ENCODE data around the gene SLC6A4.

The SLC6A4 gene

DNA sequence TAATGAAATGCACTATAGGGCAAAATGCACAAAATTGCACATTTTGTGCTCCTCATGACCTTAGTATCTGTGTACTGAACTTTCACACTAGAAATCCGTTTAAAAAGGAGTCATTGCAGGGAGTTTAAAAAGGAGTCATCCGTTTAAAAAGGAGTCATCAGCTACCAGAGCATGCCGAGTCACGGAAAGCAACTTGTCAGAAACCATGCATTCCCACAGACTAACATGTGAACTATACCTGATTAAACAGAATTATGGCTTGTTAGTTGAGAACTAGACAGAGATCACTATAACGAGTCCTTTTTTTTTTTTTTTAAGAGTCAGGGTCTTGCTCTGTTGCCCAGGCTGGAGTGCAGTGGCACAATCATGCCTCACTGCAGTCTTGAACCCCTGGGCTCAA is 35.9 kb downstream of the SLC6A4 start:
- Histone ChIP-seq H3K23ac (ENCODE audit: low read length) (no peak overlapping the region), H2AK5ac (ENCODE audit: low read length) (no peak overlapping the region), H3K27ac (ENCODE audit: low read depth, low read length) (no peak overlapping the region), H2BK5ac (ENCODE audit: low read length) (no peak overlapping the region), H2BK15ac (replicated peaks; ENCODE audit: low read depth) (no peak overlapping the region), H3K18ac (ENCODE audit: low read length) (no peak overlapping the region), H2BK120ac (ENCODE audit: low read depth, low read length) (no peak overlapping the region), H3K36me3 (ENCODE audit: control insufficient read depth, insufficient read depth, low read length) (no peaks in the 10 kb centered on the region), H3K4me1 (ENCODE audit: control insufficient read depth, low read depth, low read length) (no peaks in the 10 kb centered on the region), H3K79me1 (ENCODE audit: low read length) (no peaks in the 10 kb centered on the region), H3K4me2 (ENCODE audit: low read length) (no peak overlapping the region), H4K8ac (ENCODE audit: low read depth, low read length) (no peak overlapping the region), H3K56ac (ENCODE audit: low read length) (no peak overlapping the region), H3K27me3 (ENCODE audit: insufficient read depth, low read length, poor library complexity) (no peaks in the 10 kb centered on the region), H3K4me3 (ENCODE audit: low read length) (no peak overlapping the region), H4K5ac (ENCODE audit: low read length) (no peak overlapping the region), H3K9ac (ENCODE audit: low read length) (no peak overlapping the region), H3K79me2 (ENCODE audit: control insufficient read depth, insufficient read depth, low read length) (no peaks in the 10 kb centered on the region), H3K4ac (ENCODE audit: low read depth, low read length) (no peak overlapping the region)
- no peak for DNase-seq
- WGBS (ENCODE audit: extremely low coverage, insufficient coverage, low lambda C conversion rate) = no CpG with 5 or more reads among the region's 5 CpGs

GRCh38 chr17:30197416-30197815 is 38.1 kb downstream of the SLC6A4 start:
- Histone ChIP-seq H4K8ac (ENCODE audit: low read depth, low read length) (no peak overlapping the region), H3K4me2 (ENCODE audit: low read length) (no peak overlapping the region), H3K4ac (ENCODE audit: low read depth, low read length) (no peak overlapping the region), H3K23ac (ENCODE audit: low read length) (no peak overlapping the region), H2BK5ac (ENCODE audit: low read length) (no peak overlapping the region), H3K27ac (ENCODE audit: low read depth, low read length) (no peak overlapping the region), H3K18ac (ENCODE audit: low read length) (no peak overlapping the region), H3K79me1 (ENCODE audit: low read length) (no peaks in the 10 kb centered on the region), H3K79me2 (ENCODE audit: control insufficient read depth, insufficient read depth, low read length) (no peaks in the 10 kb centered on the region), H3K36me3 (ENCODE audit: control insufficient read depth, insufficient read depth, low read length) (no peaks in the 10 kb centered on the region), H2BK120ac (ENCODE audit: low read depth, low read length) (no peak overlapping the region), H2BK15ac (replicated peaks; ENCODE audit: low read depth) (no peak overlapping the region), H2AK5ac (ENCODE audit: low read length) (no peak overlapping the region), H3K4me3 (ENCODE audit: low read length) (no peak overlapping the region), H3K56ac (ENCODE audit: low read length) (no peak overlapping the region), H3K4me1 (ENCODE audit: control insufficient read depth, low read depth, low read length) (no peaks in the 10 kb centered on the region), H4K5ac (ENCODE audit: low read length) (no peak overlapping the region), H3K27me3 (ENCODE audit: insufficient read depth, low read length, poor library complexity) (no peaks in the 10 kb centered on the region), H3K9ac (ENCODE audit: low read length) (no peak overlapping the region)
- no peak for DNase-seq
- no CpG with 5 or more reads among the region's 4 CpGs for WGBS (ENCODE audit: extremely low coverage, insufficient coverage, low lambda C conversion rate)

GRCh38 chr17:30196504-30196903 is 39.0 kb downstream of the SLC6A4 start:
- Histone ChIP-seq H4K5ac (ENCODE audit: low read length) (no peak overlapping the region), H3K27me3 (ENCODE audit: insufficient read depth, low read length, poor library complexity) (no peaks in the 10 kb centered on the region), H2BK120ac (ENCODE audit: low read depth, low read length) (no peak overlapping the region), H3K79me1 (ENCODE audit: low read length) (no peaks in the 10 kb centered on the region), H2BK5ac (ENCODE audit: low read length) (no peak overlapping the region), H3K18ac (ENCODE audit: low read length) (no peak overlapping the region), H2BK15ac (replicated peaks; ENCODE audit: low read depth) (no peak overlapping the region), H2AK5ac (ENCODE audit: low read length) (no peak overlapping the region), H3K79me2 (ENCODE audit: control insufficient read depth, insufficient read depth, low read length) (no peaks in the 10 kb centered on the region), H3K4me2 (ENCODE audit: low read length) (no peak overlapping the region), H3K36me3 (ENCODE audit: control insufficient read depth, insufficient read depth, low read length) (no peaks in the 10 kb centered on the region), H3K4me3 (ENCODE audit: low read length) (no peak overlapping the region), H4K8ac (ENCODE audit: low read depth, low read length) (no peak overlapping the region), H3K4me1 (ENCODE audit: control insufficient read depth, low read depth, low read length) (no peaks in the 10 kb centered on the region), H3K4ac (ENCODE audit: low read depth, low read length) (no peak overlapping the region), H3K9ac (ENCODE audit: low read length) (no peak overlapping the region), H3K56ac (ENCODE audit: low read length) (no peak overlapping the region), H3K23ac (ENCODE audit: low read length) (no peak overlapping the region), H3K27ac (ENCODE audit: low read depth, low read length) (no peak overlapping the region)
- no CpG with 5 or more reads among the region's 3 CpGs for WGBS (ENCODE audit: extremely low coverage, insufficient coverage, low lambda C conversion rate)
- DNase-seq = no peak

DNA sequence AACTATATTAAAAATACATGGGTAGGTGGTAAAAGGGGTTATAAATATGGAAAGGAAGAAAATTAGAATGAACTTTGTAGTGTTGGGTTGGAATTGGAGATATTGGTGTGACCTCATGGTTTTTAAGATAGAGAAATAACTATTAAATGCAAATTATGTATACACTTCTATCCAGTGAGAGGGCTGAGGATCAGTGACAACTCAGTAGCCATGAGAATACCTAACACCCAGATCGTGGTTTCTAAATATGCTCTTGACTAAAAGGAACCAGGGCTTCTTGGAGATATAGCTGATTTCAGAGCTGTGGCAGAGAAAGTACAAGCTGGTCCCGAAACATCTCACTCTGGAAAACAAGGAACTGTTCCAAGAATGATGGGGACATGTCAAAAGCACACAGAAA is 44.4 kb downstream of the SLC6A4 start:
- Histone ChIP-seq H2BK120ac (ENCODE audit: low read depth, low read length) (no peak overlapping the region), H2BK15ac (replicated peaks; ENCODE audit: low read depth) (no peak overlapping the region), H3K4ac (ENCODE audit: low read depth, low read length) (no peak overlapping the region), H3K23ac (ENCODE audit: low read length) (no peak overlapping the region), H3K27ac (ENCODE audit: low read depth, low read length) (no peak overlapping the region), H2BK5ac (ENCODE audit: low read length) (no peak overlapping the region), H2AK5ac (ENCODE audit: low read length) (no peak overlapping the region), H3K4me3 (ENCODE audit: low read length) (no peak overlapping the region), H3K4me2 (ENCODE audit: low read length) (no peak overlapping the region), H4K5ac (ENCODE audit: low read length) (no peak overlapping the region), H4K8ac (ENCODE audit: low read depth, low read length) (no peak overlapping the region), H3K79me1 (ENCODE audit: low read length) (no peaks in the 10 kb centered on the region), H3K4me1 (ENCODE audit: control insufficient read depth, low read depth, low read length) (no peaks in the 10 kb centered on the region), H3K27me3 (ENCODE audit: insufficient read depth, low read length, poor library complexity) (no peaks in the 10 kb centered on the region), H3K36me3 (ENCODE audit: control insufficient read depth, insufficient read depth, low read length) (no peaks in the 10 kb centered on the region), H3K56ac (ENCODE audit: low read length) (no peak overlapping the region), H3K9ac (ENCODE audit: low read length) (no peak overlapping the region), H3K79me2 (ENCODE audit: control insufficient read depth, insufficient read depth, low read length) (no peaks in the 10 kb centered on the region), H3K18ac (ENCODE audit: low read length) (no peak overlapping the region)
- WGBS (ENCODE audit: extremely low coverage, insufficient coverage, low lambda C conversion rate) = no CpG with 5 or more reads among the region's 2 CpGs
- DNase-seq = no peak

GRCh38 chr17:30188211-30188939 is 47.1 kb downstream of the SLC6A4 start:
- H3K27me3 ChIP-seq (ENCODE audit: insufficient read depth, low read length, poor library complexity) = no peaks in the 10 kb centered on the region
- no peak overlapping the region for H2BK5ac ChIP-seq (ENCODE audit: low read length)
- no peak overlapping the region for H3K4ac ChIP-seq (ENCODE audit: low read depth, low read length)
- H3K27ac ChIP-seq (ENCODE audit: low read depth, low read length) = no peak overlapping the region
- no peaks in the 10 kb centered on the region for H3K79me2 ChIP-seq (ENCODE audit: control insufficient read depth, insufficient read depth, low read length)
- no peak for DNase-seq
- H3K18ac ChIP-seq (ENCODE audit: low read length) = no peak overlapping the region
- H2AK5ac ChIP-seq (ENCODE audit: low read length) = no peak overlapping the region
- H3K79me1 ChIP-seq (ENCODE audit: low read length) = no peaks in the 10 kb centered on the region
- no peak overlapping the region for H4K8ac ChIP-seq (ENCODE audit: low read depth, low read length)
- no peak overlapping the region for H2BK15ac ChIP-seq (replicated peaks; ENCODE audit: low read depth)
- no peak overlapping the region for H2BK120ac ChIP-seq (ENCODE audit: low read depth, low read length)
- H3K4me3 ChIP-seq (ENCODE audit: low read length) = no peak overlapping the region
- no peaks in the 10 kb centered on the region for H3K4me1 ChIP-seq (ENCODE audit: control insufficient read depth, low read depth, low read length)
- no peak overlapping the region for H3K9ac ChIP-seq (ENCODE audit: low read length)
- peaks cover 3% of the 10 kb centered on the region for H3K36me3 ChIP-seq (ENCODE audit: control insufficient read depth, insufficient read depth, low read length)
- no peak overlapping the region for H3K4me2 ChIP-seq (ENCODE audit: low read length)
- no CpG with 5 or more reads among the region's 5 CpGs for WGBS (ENCODE audit: extremely low coverage, insufficient coverage, low lambda C conversion rate)
- no peak overlapping the region for H3K23ac ChIP-seq (ENCODE audit: low read length)
- no peak overlapping the region for H3K56ac ChIP-seq (ENCODE audit: low read length)
- no peak overlapping the region for H4K5ac ChIP-seq (ENCODE audit: low read length)

DNA sequence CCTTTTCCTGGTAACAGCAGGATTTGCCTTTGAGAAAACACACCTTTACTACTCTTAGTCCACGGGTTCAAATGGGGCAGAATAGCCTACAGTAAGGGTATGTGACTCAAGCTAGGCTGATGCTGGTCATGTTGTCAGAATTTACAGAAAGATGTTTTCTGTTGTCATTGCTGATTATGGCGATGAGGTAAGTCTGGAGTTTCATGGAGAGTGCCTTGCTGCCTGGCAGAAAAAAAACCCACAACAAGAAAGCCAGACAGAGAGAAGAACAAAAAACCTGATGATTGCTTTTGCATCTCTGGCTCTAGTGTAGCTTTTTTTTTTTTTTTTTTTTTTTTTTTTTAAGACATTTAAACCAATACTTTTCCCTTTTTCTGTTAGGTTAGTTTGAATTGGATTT is 47.9 kb downstream of the SLC6A4 start:
- Histone ChIP-seq H3K4ac (ENCODE audit: low read depth, low read length) (no peak overlapping the region), H3K4me1 (ENCODE audit: control insufficient read depth, low read depth, low read length) (no peaks in the 10 kb centered on the region), H3K4me2 (ENCODE audit: low read length) (no peak overlapping the region), H4K8ac (ENCODE audit: low read depth, low read length) (no peak overlapping the region), H2BK120ac (ENCODE audit: low read depth, low read length) (no peak overlapping the region), H4K5ac (ENCODE audit: low read length) (no peak overlapping the region), H3K4me3 (ENCODE audit: low read length) (no peak overlapping the region), H3K18ac (ENCODE audit: low read length) (no peak overlapping the region), H3K79me2 (ENCODE audit: control insufficient read depth, insufficient read depth, low read length) (no peaks in the 10 kb centered on the region), H3K23ac (ENCODE audit: low read length) (no peak overlapping the region), H3K9ac (ENCODE audit: low read length) (no peak overlapping the region), H3K27me3 (ENCODE audit: insufficient read depth, low read length, poor library complexity) (no peaks in the 10 kb centered on the region), H2BK15ac (replicated peaks; ENCODE audit: low read depth) (no peak overlapping the region), H2BK5ac (ENCODE audit: low read length) (no peak overlapping the region), H3K79me1 (ENCODE audit: low read length) (no peaks in the 10 kb centered on the region), H3K27ac (ENCODE audit: low read depth, low read length) (no peak overlapping the region), H3K56ac (ENCODE audit: low read length) (no peak overlapping the region), H3K36me3 (ENCODE audit: control insufficient read depth, insufficient read depth, low read length) (peaks cover 3% of the 10 kb centered on the region), H2AK5ac (ENCODE audit: low read length) (no peak overlapping the region)
- WGBS (ENCODE audit: extremely low coverage, insufficient coverage, low lambda C conversion rate) = no CpG with 5 or more reads among the region's 2 CpGs
- DNase-seq = no peak

All from mesendoderm (in vitro differentiated cells).